GM12801 (cell line): ENCODE measurements around the gene METTL8.

ENCODE experiments used
- TF ChIP-seq, protein P1 (sequence below): IDR thresholded peaks from one replicate; pipeline ENCODE4 v1.5.1; 2011; ENCODE audit warnings: control low read depth; ENCODE audit not compliant: insufficient read length; ENCODE audit errors: extremely low read depth

The METTL8 gene

DNA sequence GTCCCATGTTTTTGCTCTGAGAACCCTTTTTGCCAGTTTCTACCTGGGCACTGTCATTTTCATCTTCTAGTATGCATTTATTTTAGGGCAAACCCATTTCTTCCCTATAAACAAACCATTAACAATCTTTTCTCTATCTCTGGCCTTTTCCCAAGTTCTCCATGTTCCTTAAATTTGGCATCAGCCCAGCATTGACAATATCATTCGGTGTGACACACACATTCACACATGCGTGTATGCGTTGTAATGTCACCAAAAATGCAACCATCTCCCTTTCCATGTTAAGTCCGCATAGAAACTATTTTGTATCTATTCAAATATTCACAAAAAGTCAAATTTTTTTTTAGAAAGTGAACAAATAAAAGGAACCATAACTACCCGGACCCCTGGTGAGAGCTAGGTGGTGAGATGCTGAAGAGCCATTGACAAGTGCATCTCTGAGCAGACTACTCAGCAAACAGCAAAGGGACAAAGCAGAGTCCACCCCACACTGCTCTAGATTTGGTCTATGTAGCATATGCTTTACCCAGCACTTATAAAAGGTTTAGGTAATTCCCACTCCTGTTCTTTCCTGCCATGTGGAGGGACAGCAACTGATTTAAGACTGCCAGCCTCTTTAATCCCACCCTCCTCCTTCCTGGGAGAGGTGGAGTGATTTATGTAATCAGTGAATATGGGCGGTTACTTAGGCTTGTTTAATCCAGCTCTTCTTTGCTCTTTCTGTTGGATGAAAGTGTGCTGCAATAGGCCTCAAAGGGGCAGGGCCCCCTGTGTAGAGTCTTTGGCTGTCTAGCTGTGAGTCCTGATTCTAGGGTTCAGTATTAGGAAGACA, 124.1 kb downstream of the METTL8 start:
- TF ChIP-seq, protein P1, sequence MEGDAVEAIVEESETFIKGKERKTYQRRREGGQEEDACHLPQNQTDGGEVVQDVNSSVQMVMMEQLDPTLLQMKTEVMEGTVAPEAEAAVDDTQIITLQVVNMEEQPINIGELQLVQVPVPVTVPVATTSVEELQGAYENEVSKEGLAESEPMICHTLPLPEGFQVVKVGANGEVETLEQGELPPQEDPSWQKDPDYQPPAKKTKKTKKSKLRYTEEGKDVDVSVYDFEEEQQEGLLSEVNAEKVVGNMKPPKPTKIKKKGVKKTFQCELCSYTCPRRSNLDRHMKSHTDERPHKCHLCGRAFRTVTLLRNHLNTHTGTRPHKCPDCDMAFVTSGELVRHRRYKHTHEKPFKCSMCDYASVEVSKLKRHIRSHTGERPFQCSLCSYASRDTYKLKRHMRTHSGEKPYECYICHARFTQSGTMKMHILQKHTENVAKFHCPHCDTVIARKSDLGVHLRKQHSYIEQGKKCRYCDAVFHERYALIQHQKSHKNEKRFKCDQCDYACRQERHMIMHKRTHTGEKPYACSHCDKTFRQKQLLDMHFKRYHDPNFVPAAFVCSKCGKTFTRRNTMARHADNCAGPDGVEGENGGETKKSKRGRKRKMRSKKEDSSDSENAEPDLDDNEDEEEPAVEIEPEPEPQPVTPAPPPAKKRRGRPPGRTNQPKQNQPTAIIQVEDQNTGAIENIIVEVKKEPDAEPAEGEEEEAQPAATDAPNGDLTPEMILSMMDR, result no peak

DNA sequence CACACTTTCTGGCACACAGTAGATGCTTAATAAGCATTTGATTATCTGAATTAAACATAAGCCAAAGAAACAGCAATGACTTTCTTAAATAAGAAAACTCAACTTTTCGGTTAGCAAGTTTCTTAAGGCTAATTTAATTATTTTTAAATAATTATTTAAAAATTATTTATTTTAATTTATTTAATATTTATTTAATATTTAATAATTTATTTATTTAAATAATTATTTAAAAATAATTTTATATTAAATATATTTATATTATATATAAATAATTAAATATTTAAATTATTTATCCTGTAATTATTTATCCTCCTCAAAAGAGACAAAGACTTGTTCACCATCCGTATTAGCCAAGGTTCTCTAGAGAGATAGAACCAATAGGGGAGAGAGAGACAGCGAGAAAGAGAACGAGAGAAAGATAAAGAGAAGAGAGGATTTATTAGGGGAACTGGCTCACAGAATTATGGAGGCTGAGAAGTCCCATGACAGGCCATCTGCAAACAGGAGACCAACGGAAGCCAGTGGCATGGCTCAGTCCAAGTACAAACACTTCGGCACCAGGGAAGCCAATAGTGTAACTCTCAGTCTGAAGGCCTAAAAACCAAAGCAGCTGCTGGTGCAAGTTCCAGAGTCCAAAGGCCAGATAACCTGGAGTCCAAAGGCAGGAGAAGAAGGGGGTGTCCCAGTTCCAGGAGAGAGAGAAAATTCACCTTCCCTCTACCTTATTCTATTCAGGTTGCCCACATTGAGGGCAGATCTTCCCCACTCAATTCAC, 125.3 kb downstream of the METTL8 start:
- TF ChIP-seq, protein P1, result no peak

DNA sequence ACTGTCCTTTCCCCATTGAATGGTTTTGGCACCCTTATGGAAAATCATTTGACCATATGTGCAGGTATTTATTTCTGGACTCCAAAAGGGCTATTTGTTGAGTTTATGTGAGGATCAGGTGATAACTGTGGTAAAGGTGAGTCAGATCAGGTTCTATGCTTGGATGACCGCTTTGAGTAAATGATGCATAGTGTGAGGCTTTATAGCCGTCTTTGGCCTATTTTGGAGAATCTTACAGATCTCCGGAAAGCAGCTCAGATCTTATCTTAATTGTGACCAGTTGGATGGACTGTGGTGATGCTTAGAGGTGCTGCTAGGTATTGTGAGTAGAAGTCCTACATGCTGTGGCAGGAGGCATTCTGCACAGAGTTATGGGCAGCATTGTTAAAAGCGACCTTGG, 126.2 kb downstream of the METTL8 start:
- TF ChIP-seq, protein P1, result no peak

DNA sequence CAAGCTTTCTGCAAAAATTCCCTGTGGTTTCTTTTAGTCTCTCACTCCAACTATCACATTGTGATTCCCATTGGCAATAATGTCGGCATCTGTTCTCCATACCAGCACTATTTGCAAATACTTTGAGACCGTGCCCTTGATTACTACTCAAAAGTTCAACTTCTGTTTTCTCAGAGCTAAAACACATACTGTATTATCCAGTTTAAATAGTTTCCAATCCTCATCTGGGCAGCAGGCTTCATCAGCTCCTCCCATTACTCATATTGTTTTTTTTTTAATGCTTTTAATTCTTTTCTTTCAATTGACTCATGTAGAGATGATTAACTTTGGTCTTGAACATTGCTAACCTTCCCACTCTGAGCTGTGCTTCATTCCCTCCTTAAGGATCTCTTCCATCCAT, 135.8 kb downstream of the METTL8 start:
- TF ChIP-seq, protein P1, result no peak

DNA sequence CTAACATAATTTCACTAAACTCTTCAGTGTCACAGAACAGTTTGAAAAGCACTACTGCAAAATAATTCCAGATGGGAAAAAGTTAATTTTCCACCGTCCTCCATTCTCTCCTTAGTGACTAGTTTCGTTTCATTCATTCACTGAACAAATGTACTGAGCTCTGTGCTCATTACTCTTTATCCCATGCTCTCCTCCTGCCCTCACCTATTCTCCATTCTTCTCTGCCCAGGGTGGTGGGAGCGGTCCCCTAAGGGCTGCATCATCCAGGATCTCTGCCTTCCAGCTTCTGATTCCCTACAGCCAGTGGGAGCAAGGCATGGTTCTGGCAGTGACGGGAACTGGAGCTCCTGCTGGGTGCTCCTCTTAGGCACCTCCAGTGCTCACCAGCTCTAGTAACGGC, 139.2 kb downstream of the METTL8 start:
- TF ChIP-seq, protein P1, result no peak

DNA sequence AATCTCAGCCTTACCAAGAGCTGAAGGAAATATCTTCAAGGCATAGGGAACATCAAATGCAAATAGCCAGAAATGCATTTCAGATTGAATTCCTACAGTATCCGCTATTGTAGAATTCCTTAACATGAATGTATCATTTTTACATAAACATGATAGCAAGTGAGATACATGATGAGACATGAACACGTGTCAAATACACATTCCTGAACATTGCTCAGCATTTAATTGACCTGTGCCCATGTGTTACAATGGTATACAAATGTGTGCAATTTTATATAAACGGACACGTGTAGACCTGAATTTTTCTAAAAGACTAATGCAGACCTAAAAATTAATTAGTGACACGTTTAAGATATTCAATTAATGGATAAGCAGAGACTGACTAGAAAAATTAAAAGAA, 140.1 kb downstream of the METTL8 start:
- TF ChIP-seq, protein P1, result no peak

DNA sequence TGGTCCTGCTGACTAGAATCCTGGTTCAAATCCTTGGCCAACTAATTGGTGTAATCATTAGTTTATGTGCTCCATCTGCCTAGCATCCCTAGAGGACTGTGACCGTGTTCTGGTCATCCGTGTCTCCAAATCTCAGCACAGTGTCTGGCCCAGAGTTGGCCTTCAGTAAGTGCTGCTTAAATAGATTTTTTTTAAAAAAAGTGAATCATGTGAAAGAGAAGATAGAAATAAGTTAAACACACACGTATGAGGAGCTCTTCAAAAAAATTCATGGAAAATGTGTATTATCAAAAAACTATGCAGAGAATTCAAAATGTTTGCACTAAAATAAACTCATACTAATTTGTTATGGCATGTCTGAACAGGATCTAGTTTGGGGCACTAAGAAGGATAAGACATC, 143.8 kb downstream of the METTL8 start:
- TF ChIP-seq, protein P1, result no peak
